Caco-2 (cell line): ENCODE results near the gene TSPAN18. TPM values are rescaled to one million over a fixed set of nuclear protein-coding genes. Genes with fewer than 3 reads are reported as not detected.

Source experiments
- BruUV-seq: library from RNA; stranded (reverse); fragments of 400-500 nt; replicated peaks from 2 replicates; lab custom pipeline; 2021; lab: Mats Ljungman, UMichigan
- CTCF ChIA-PET: fragments of 300-600 bp; sonication (Branson Sonifier 250); formaldehyde crosslinking; loops from one replicate; lab custom pipeline; 2022; ENCODE audit warnings: antibody characterized with exemption; lab: Charles Lee
- POLR2A ChIA-PET: fragments of 300-600 bp; sonication (Branson Sonifier 250); formaldehyde crosslinking; loops from one replicate; lab custom pipeline; 2022; ENCODE audit warnings: antibody characterized with exemption; lab: Charles Lee
- DNase-seq, 2 experiments: peaks; one replicate each; pipeline versions ENCODE4 v3.0.0 to v3.0.0-alpha.2; 2020 to 2022
- H3K27me3 ChIP-seq: replicated peaks from 2 replicates; pipeline ENCODE4 v1.6.0; 2011; ENCODE audit warnings: low read length; ENCODE audit not compliant: control insufficient read depth, insufficient read depth
- H3K36me3 ChIP-seq: 2 replicates; pipeline ENCODE4 v1.5.1; 2011; ENCODE audit warnings: low read length; ENCODE audit not compliant: control insufficient read depth, insufficient read depth
- H3K4me1 ChIP-seq: fragments of 250-450 bp; sonication (Bioruptor Pico); 2 replicates; pipeline ENCODE4 v1.5.1; 2020; ENCODE audit warnings: mild to moderate bottlenecking
- H3K4me3 ChIP-seq: 2 replicates; pipeline ENCODE4 v1.5.1; 2011; ENCODE audit warnings: low read depth, mild to moderate bottlenecking, control low read depth, low read length
- H3K9me3 ChIP-seq: fragments of 250-450 bp; sonication (Bioruptor Pico); 2 replicates; pipeline ENCODE4 v1.5.1; 2020; ENCODE audit warnings: mild to moderate bottlenecking, moderate library complexity
- H3K27ac Mint-ChIP-seq: one replicate; pipeline ENCODE4 v1.8.0; 2022; ENCODE audit warnings: mixed read lengths; ENCODE audit not compliant: unreplicated experiment
- H3K27me3 Mint-ChIP-seq: one replicate; pipeline ENCODE4 v1.8.0; 2022; ENCODE audit warnings: mixed read lengths; ENCODE audit not compliant: insufficient read depth, unreplicated experiment
- H3K36me3 Mint-ChIP-seq: one replicate; pipeline ENCODE4 v1.8.0; 2022; ENCODE audit warnings: mild to moderate bottlenecking, mixed read lengths; ENCODE audit not compliant: insufficient read depth, unreplicated experiment
- H3K4me1 Mint-ChIP-seq: one replicate; pipeline ENCODE4 v1.8.0; 2022; ENCODE audit warnings: low read depth, mixed read lengths; ENCODE audit not compliant: unreplicated experiment
- H3K4me3 Mint-ChIP-seq: one replicate; pipeline ENCODE4 v1.8.0; 2022; ENCODE audit warnings: mild to moderate bottlenecking, moderate library complexity, mixed read lengths; ENCODE audit not compliant: unreplicated experiment
- H3K9me3 Mint-ChIP-seq: one replicate; pipeline ENCODE4 v1.8.0; 2022; ENCODE audit warnings: mixed read lengths; ENCODE audit not compliant: unreplicated experiment
- CTCF ChIP-seq, 2 experiments: fragments of 200-600 bp in 1 of 2; IDR thresholded peaks; 1 replicate in 1 of 2; 2 replicates in 1 of 2; pipeline versions ENCODE4 v1.5.1 to v1.8.0; 2011 to 2022; ENCODE audit warnings: antibody characterized with exemption in 1 of 2, control low read depth in 1 of 2, inconsistent platforms in 1 of 2, low read depth in 1 of 2, low read length in 1 of 2, mild to moderate bottlenecking in 1 of 2, moderate library complexity in 1 of 2; ENCODE audit not compliant: insufficient read depth in 1 of 2, severe bottlenecking in 1 of 2, unreplicated experiment in 1 of 2
- intact Hi-C: fragments of 100-400 bp; cut with micrococcal nuclease; formaldehyde crosslinking; loops from one replicate; pipeline ENCODE4 v1.10.0; 2022; ENCODE audit not compliant: unreplicated experiment
- total RNA-seq: library from RNA; stranded (reverse); gene quantifications from 2 replicates; pipeline ENCODE4 v1.2.3, GENCODE V29; 2022

The TSPAN18 gene
- total RNA-seq, 1 experiment from 2014 or later, result 7.4 TPM

- no peaks in the 10 kb centered on the region for H3K27me3 ChIP-seq
- TF ChIP-seq CTCF (IDR thresholded peaks at IDR 0.05; ENCODE audit: insufficient read depth in 1 of 2, low read depth in 1 of 2, low read length in 1 of 2, severe bottlenecking in 1 of 2, unreplicated experiment in 1 of 2), result no peak
- no peak for DNase-seq
- BruUV-seq, result no TSS peak
- H3K4me1 Mint-ChIP-seq, result peaks cover 7% of the 10 kb centered on the region
- no peak overlapping the region for H3K4me3 Mint-ChIP-seq
- POLR2A ChIA-PET, result no interaction called here
- no peaks in the 10 kb centered on the region for H3K36me3 Mint-ChIP-seq
- no peak overlapping the region for H3K4me3 ChIP-seq
- intact Hi-C loops, result no loop called here
- H3K9me3 Mint-ChIP-seq, result no peaks in the 10 kb centered on the region
- no peak overlapping the region for H3K27ac Mint-ChIP-seq
- H3K4me1 ChIP-seq, result peaks cover 9% of the 10 kb centered on the region
- H3K9me3 ChIP-seq, result no peaks in the 10 kb centered on the region
- H3K27me3 Mint-ChIP-seq, result no peaks in the 10 kb centered on the region
- no peaks in the 10 kb centered on the region for H3K36me3 ChIP-seq
- CTCF ChIA-PET, result interaction anchor here (1.1 to 1.7 kb wide), 3 partner anchors 16 to 289 kb away, joined by 4 to 16 read pairs (median 7); no protein-coding TSS in a partner anchor
Measured at GRCh38 chr11:44910591-44910990, 183.8 kb downstream of the TSPAN18 start.

GRCh38 chr11:44911029-44911814 lies 184.5 kb downstream of the TSPAN18 start:
- Histone ChIP-seq H3K36me3 (no peaks in the 10 kb centered on the region), H3K27me3 (no peaks in the 10 kb centered on the region), H3K9me3 (no peaks in the 10 kb centered on the region), H3K4me3 (no peak overlapping the region), H3K4me1 (peaks cover 9% of the 10 kb centered on the region)
- intact Hi-C loops, result loop anchor here (1.0 kb wide), 2 partner anchors 183 to 290 kb away; no protein-coding TSS in a partner anchor
- no peaks in the 10 kb centered on the region for H3K27me3 Mint-ChIP-seq
- H3K4me1 Mint-ChIP-seq, result peaks cover 7% of the 10 kb centered on the region
- CTCF ChIA-PET, result interaction anchor here (0.6 to 1.7 kb wide), 18 partner anchors 10 to 667 kb away, joined by 3 to 16 read pairs (median 4); partner anchors contain the start of gene TSPAN18
- TF ChIP-seq CTCF (IDR thresholded peaks at IDR 0.05; ENCODE audit: insufficient read depth in 1 of 2, low read depth in 1 of 2, low read length in 1 of 2, severe bottlenecking in 1 of 2, unreplicated experiment in 1 of 2), result peak; percentile 82 to 86
- H3K9me3 Mint-ChIP-seq, result no peaks in the 10 kb centered on the region
- peak; percentile 81 to 86 for DNase-seq
- BruUV-seq, result no TSS peak
- no peak overlapping the region for H3K4me3 Mint-ChIP-seq
- POLR2A ChIA-PET, result no interaction called here
- H3K27ac Mint-ChIP-seq, result no peak overlapping the region
- H3K36me3 Mint-ChIP-seq, result no peaks in the 10 kb centered on the region

GRCh38 chr11:44912270-44912987 lies 185.7 kb downstream of the TSPAN18 start:
- BruUV-seq, result no TSS peak
- ChIA-PET POLR2A (no interaction called here), CTCF (interaction anchor here (1.0 to 1.7 kb wide), 4 partner anchors 9 to 291 kb away, joined by 3 to 16 read pairs (median 6); no protein-coding TSS in a partner anchor)
- H3K9me3 Mint-ChIP-seq, result no peaks in the 10 kb centered on the region
- intact Hi-C loops, result no loop called here
- no peak overlapping the region for H3K4me3 ChIP-seq
- H3K4me3 Mint-ChIP-seq, result no peak overlapping the region
- H3K4me1 Mint-ChIP-seq, result peaks cover 7% of the 10 kb centered on the region
- no peaks in the 10 kb centered on the region for H3K27me3 Mint-ChIP-seq
- no peak for DNase-seq
- TF ChIP-seq CTCF (IDR thresholded peaks at IDR 0.05; ENCODE audit: insufficient read depth in 1 of 2, low read depth in 1 of 2, low read length in 1 of 2, severe bottlenecking in 1 of 2, unreplicated experiment in 1 of 2), result no peak
- H3K27ac Mint-ChIP-seq, result no peak overlapping the region
- H3K27me3 ChIP-seq, result no peaks in the 10 kb centered on the region
- H3K36me3 ChIP-seq, result no peaks in the 10 kb centered on the region
- no peaks in the 10 kb centered on the region for H3K36me3 Mint-ChIP-seq
- H3K4me1 ChIP-seq, result no peaks in the 10 kb centered on the region
- no peaks in the 10 kb centered on the region for H3K9me3 ChIP-seq
